Measurements from ENCODE around the gene REEP1. TPM values are rescaled to one million over a fixed set of nuclear protein-coding genes. Genes with fewer than 3 reads are reported as not detected.

The REEP1 gene
- total and polyA plus RNA-seq, 9 of the 15 experiments (the other 6 are each of a cell fraction or from before 2014, with no cell fraction given): 0.11 to 0.67 (median 0.13) TPM

DNA sequence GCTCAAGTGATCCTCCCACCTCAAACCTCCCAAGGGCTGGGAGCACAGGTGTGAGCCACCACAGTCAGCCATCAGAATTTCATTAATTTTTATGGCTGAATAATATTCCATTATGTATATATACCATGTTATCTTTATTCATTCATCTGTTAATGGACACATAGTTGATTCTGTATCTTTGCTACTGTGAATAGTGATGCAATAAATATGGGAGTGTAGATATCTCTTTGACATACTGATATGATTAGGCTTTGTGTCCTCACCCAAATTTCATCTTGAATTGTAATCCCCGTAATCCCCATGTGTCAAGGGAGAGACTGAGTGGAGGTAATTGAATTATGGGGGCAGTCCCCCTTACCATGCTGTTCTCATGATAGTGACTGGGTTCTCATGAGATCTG is 38.2 kb upstream of the REEP1 start:
- no peak for TF ChIP-seq HNRNPK (IDR thresholded peaks at IDR 0.05; ENCODE audit: low read depth, low read length, poor library complexity, severe bottlenecking)
- no peak for TF ChIP-seq NCOR1 (IDR thresholded peaks at IDR 0.05)
- TF ChIP-seq, protein P1, sequence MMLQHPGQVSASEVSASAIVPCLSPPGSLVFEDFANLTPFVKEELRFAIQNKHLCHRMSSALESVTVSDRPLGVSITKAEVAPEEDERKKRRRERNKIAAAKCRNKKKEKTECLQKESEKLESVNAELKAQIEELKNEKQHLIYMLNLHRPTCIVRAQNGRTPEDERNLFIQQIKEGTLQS (IDR thresholded peaks at IDR 0.05): peak; percentile 20; the same call in 1 of the 2 replicates
- TF ChIP-seq, protein P1 (CRISPR knock-in tag; conservative IDR thresholded peaks at IDR 0.05): no peak
- TF ChIP-seq, protein P2, sequence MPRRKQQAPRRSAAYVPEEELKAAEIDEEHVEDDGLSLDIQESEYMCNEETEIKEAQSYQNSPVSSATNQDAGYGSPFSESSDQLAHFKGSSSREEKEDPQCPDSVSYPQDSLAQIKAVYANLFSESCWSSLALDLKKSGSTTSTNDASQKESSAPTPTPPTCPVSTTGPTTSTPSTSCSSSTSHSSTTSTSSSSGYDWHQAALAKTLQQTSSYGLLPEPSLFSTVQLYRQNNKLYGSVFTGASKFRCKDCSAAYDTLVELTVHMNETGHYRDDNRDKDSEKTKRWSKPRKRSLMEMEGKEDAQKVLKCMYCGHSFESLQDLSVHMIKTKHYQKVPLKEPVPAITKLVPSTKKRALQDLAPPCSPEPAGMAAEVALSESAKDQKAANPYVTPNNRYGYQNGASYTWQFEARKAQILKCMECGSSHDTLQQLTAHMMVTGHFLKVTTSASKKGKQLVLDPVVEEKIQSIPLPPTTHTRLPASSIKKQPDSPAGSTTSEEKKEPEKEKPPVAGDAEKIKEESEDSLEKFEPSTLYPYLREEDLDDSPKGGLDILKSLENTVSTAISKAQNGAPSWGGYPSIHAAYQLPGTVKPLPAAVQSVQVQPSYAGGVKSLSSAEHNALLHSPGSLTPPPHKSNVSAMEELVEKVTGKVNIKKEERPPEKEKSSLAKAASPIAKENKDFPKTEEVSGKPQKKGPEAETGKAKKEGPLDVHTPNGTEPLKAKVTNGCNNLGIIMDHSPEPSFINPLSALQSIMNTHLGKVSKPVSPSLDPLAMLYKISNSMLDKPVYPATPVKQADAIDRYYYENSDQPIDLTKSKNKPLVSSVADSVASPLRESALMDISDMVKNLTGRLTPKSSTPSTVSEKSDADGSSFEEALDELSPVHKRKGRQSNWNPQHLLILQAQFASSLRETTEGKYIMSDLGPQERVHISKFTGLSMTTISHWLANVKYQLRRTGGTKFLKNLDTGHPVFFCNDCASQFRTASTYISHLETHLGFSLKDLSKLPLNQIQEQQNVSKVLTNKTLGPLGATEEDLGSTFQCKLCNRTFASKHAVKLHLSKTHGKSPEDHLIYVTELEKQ (CRISPR knock-in tag; IDR thresholded peaks at IDR 0.05): no peak
- TF ChIP-seq KHSRP (IDR thresholded peaks at IDR 0.05): no peak
- TF ChIP-seq MYBL2 (IDR thresholded peaks at IDR 0.05; ENCODE audit: low read depth): no peak
- no peak for TF ChIP-seq MYBL2 (CRISPR knock-in tag; IDR thresholded peaks at IDR 0.05; ENCODE audit: borderline replicate concordance)
- no peak for TF ChIP-seq WHSC1 (IDR thresholded peaks at IDR 0.05; ENCODE audit: low read length)
- no peak for TF ChIP-seq CEBPG (CRISPR knock-in tag; IDR thresholded peaks at IDR 0.05)
- peak; percentile 29 to 56; a peak in 2 of 4 replicates for TF ChIP-seq CEBPG (tag; conservative IDR thresholded peaks at IDR 0.05 in 1 of 2, IDR thresholded peaks at IDR 0.05 in 1 of 2)
- no peak overlapping the region for H3K4me3 ChIP-seq
- CTCF ChIA-PET (ENCODE audit: low intra/inter-chr PET ratio): no interaction called here
- WGBS (ENCODE audit: insufficient coverage, low coverage, missing lambda C conversion rate): 6% methylated on average over 1 of the region's 1 CpG
- H3K27ac ChIP-seq (ENCODE audit: extremely low read depth, low read depth, low read length): no peak overlapping the region
- no TSS peak for BruUV-seq (replicated peaks)
- ATAC-seq: no peak
- no peak overlapping the region for H3K9ac ChIP-seq (ENCODE audit: insufficient read depth in 1 of 2, low read depth in 2 of 2, low read length in 2 of 2)
- H3K79me2 ChIP-seq (ENCODE audit: control insufficient read depth, insufficient read depth, low read length): no peaks in the 10 kb centered on the region
- FAIRE-seq: no peak
- no peak overlapping the region for H3K4me2 ChIP-seq (ENCODE audit: insufficient read depth, low read length)
- H3K27me3 ChIP-seq (ENCODE audit: control insufficient read depth in 2 of 2, insufficient read depth in 2 of 2, low read length in 2 of 2): no peaks in the 10 kb centered on the region; a peak in 1 of 5 replicates
- H4K20me1 ChIP-seq (replicated peaks; ENCODE audit: control insufficient read depth, insufficient read depth, low read length): no peaks in the 10 kb centered on the region
- H2AFZ ChIP-seq (ENCODE audit: low read depth, low read length): no peak overlapping the region
- no peak for DNase-seq (ENCODE audit: extremely low read depth in 1 of 4, low spot score in 3 of 4)
- intact Hi-C loops (cut with micrococcal nuclease): no loop called here
- H3K9me3 ChIP-seq (replicated peaks; ENCODE audit: control insufficient read depth, insufficient read depth, low read depth, low read length): no peaks in the 10 kb centered on the region
- POLR2A ChIA-PET: interaction anchor here (0.7 kb wide), 1 partner anchor 66 kb away, joined by 3 read pairs; no protein-coding TSS in a partner anchor
- no peaks in the 10 kb centered on the region for H3K36me3 ChIP-seq (ENCODE audit: control insufficient read depth, insufficient read depth, low read length)
- no peaks in the 10 kb centered on the region; a peak in 1 of 5 replicates for H3K4me1 ChIP-seq (replicated peaks in 1 of 2; ENCODE audit: control insufficient read depth in 2 of 2, insufficient read depth in 2 of 2, low read length in 2 of 2)
- in situ Hi-C loops (cut with MboI): loop anchor here (10.0 to 25.0 kb wide), 2 partner anchors 551 to 687 kb away; no protein-coding TSS in a partner anchor
- no peaks in the 10 kb centered on the region for H3K9me1 ChIP-seq (ENCODE audit: control insufficient read depth, insufficient read depth, low read length)
